Endothelial cell of umbilical vein (primary cell): ENCODE measurements around the gene ANKHD1. TPM values are rescaled to one million over a fixed set of nuclear protein-coding genes. Genes with fewer than 3 reads are reported as not detected.
"Not testable (repeated sequence)": the region's sequence is repeated elsewhere in the genome, so short reads cannot be mapped to it uniquely, and the experiment has no call there.

Source experiments
- BruUV-seq: library from RNA; stranded (reverse); fragments of 400-500 nt; replicated peaks from 2 replicates; lab custom pipeline; 2021; lab: Mats Ljungman, UMichigan
- CTCF ChIA-PET: fragments of 300-600, 350-600 bp; sonication (Branson Sonifier 250); formaldehyde crosslinking; loops from one replicate; lab custom pipeline; 2021; ENCODE audit warnings: antibody characterized with exemption, inconsistent platforms; lab: Charles Lee
- POLR2A ChIA-PET: fragments of 300-600, 350-600 bp; sonication (Branson Sonifier 250); formaldehyde crosslinking; loops from one replicate; lab custom pipeline; 2021; ENCODE audit warnings: antibody characterized with exemption, inconsistent platforms; lab: Charles Lee
- DNase-seq: peaks from one replicate; pipeline ENCODE4 v3.0.0-alpha.2; 2011; ENCODE audit warnings: low read depth, low spot score
- FAIRE-seq: peaks from 2 replicates; lab custom pipeline; 2011; peaks lifted over from hg19 to GRCh38; lab: Jason Lieb, UNC
- H2AFZ ChIP-seq: 2 replicates; pipeline ENCODE4 v1.6.0; 2012; ENCODE audit warnings: low read depth, low read length, control low read depth, inconsistent platforms
- H3K27ac ChIP-seq: 2 replicates; pipeline ENCODE4 v1.5.1; 2011; ENCODE audit warnings: low read depth, mild to moderate bottlenecking, control low read depth, low read length, moderate library complexity; ENCODE audit not compliant: insufficient read depth
- H3K27me3 ChIP-seq, 2 experiments: 2 replicates each; pipeline versions ENCODE4 v1.6.0 to v1.6.1; 2011; ENCODE audit warnings: low read length in 2 of 2, mixed read lengths in 1 of 2; ENCODE audit not compliant: control insufficient read depth in 2 of 2, insufficient read depth in 2 of 2
- H3K36me3 ChIP-seq, 2 experiments: 2 replicates in 1 of 2; 3 replicates in 1 of 2; pipeline ENCODE4 v1.5.1; 2011; ENCODE audit warnings: low read length in 2 of 2, mild to moderate bottlenecking in 1 of 2, moderate library complexity in 1 of 2; ENCODE audit not compliant: control insufficient read depth in 2 of 2, insufficient read depth in 2 of 2; ENCODE audit errors: extremely low read depth in 1 of 2
- H3K4me1 ChIP-seq: 3 replicates; pipeline ENCODE4 v1.5.1; 2011; ENCODE audit warnings: mild to moderate bottlenecking, low read length; ENCODE audit not compliant: control insufficient read depth, insufficient read depth; ENCODE audit errors: extremely low read depth
- H3K4me2 ChIP-seq: 2 replicates; pipeline ENCODE4 v1.6.1; 2011; ENCODE audit warnings: low read length, control low read depth, mixed read lengths; ENCODE audit not compliant: insufficient read depth
- H3K4me3 ChIP-seq, 3 experiments: fragments of 200-600 bp in 1 of 3; sonication (generic), shearing (Covaris generic) in 1 of 3; replicated peaks in 1 of 3; 2 replicates each; pipeline ENCODE4 v1.5.1; 2011 to 2016; ENCODE audit warnings: control low read depth in 3 of 3, low read length in 3 of 3, mild to moderate bottlenecking in 2 of 3, inconsistent platforms in 1 of 3, low read depth in 1 of 3, moderate library complexity in 1 of 3; ENCODE audit not compliant: insufficient read depth in 1 of 3
- H3K79me2 ChIP-seq: 2 replicates; pipeline ENCODE4 v1.6.0; 2012; ENCODE audit warnings: low read length, inconsistent platforms; ENCODE audit not compliant: control insufficient read depth, insufficient read depth
- H3K9ac ChIP-seq: replicated peaks from 2 replicates; pipeline ENCODE3; 2011; ENCODE audit warnings: low read length, control low read depth; ENCODE audit not compliant: insufficient read depth; ENCODE audit errors: extremely low read depth
- H3K9me1 ChIP-seq: replicated peaks from 3 replicates; pipeline ENCODE4 v1.6.0; 2011; ENCODE audit warnings: mild to moderate bottlenecking, low read length; ENCODE audit not compliant: control insufficient read depth, insufficient read depth; ENCODE audit errors: extremely low read depth
- H3K9me3 ChIP-seq: replicated peaks from 2 replicates; pipeline ENCODE4 v1.5.1; 2012; ENCODE audit warnings: low read length, inconsistent platforms; ENCODE audit not compliant: control insufficient read depth, insufficient read depth
- H4K20me1 ChIP-seq: replicated peaks from 2 replicates; pipeline ENCODE3; 2011; ENCODE audit warnings: mild to moderate bottlenecking, low read length; ENCODE audit not compliant: control insufficient read depth, insufficient read depth; ENCODE audit errors: extremely low read depth
- EZH2 ChIP-seq: IDR thresholded peaks from 2 replicates; pipeline ENCODE4 v1.6.1; 2012; ENCODE audit warnings: borderline replicate concordance, low read depth, mild to moderate bottlenecking, moderate library complexity, low read length, inconsistent platforms; ENCODE audit not compliant: severe bottlenecking
- FOS ChIP-seq: IDR thresholded peaks from 2 replicates; pipeline ENCODE4 v1.6.1; 2011; ENCODE audit warnings: mild to moderate bottlenecking, low read length, moderate library complexity, borderline replicate concordance; ENCODE audit not compliant: insufficient read depth
- GATA2 ChIP-seq: IDR thresholded peaks from 2 replicates; pipeline ENCODE4 v1.7.0; 2011; ENCODE audit warnings: low read depth, mild to moderate bottlenecking, moderate library complexity, mixed read lengths, low read length; ENCODE audit not compliant: insufficient read length, insufficient read depth
- JUN ChIP-seq: IDR thresholded peaks from 2 replicates; pipeline ENCODE4 v1.6.1; 2011; ENCODE audit warnings: borderline replicate concordance, low read depth; ENCODE audit not compliant: insufficient read length, insufficient read depth
- MYC ChIP-seq: IDR thresholded peaks from one replicate; pipeline ENCODE4 v1.6.1; 2011; ENCODE audit warnings: mild to moderate bottlenecking, low read depth, low read length
- POLR2A ChIP-seq: IDR thresholded peaks from 2 replicates; pipeline ENCODE4 v1.6.1; 2012; ENCODE audit warnings: low read depth, mild to moderate bottlenecking, control low read depth, low read length
- POLR2AphosphoS5 ChIP-seq: IDR thresholded peaks from 2 replicates; pipeline ENCODE4 v1.6.1; 2012; ENCODE audit warnings: low read depth, mild to moderate bottlenecking, control low read depth, low read length, moderate library complexity; ENCODE audit not compliant: insufficient read depth
- dilution Hi-C: fragments of 300-500 bp; cut with MboI; formaldehyde crosslinking; loops from one replicate; pipeline ENCODE4 v1.15.0; 2019; ENCODE audit warnings: low sequenced_read_pairs; ENCODE audit not compliant: extremely low pct_ligation_motif_present
- intact Hi-C: fragments of 100-400 bp; cut with micrococcal nuclease; formaldehyde crosslinking; loops from one replicate; pipeline ENCODE4 v1.10.0; 2022
- polyA plus RNA-seq, 4 experiments: library from polyadenylated mRNA; depleted of rRNA in 3 of 4; stranded (reverse) in 3 of 4; unstranded in 1 of 4; fragments of >200 nt; gene quantifications; 2 replicates each; pipeline versions ENCODE4 v1.2.1 to v1.2.3, GENCODE V29; 2011 to 2012; ENCODE audit warnings: missing spikeins in 1 of 4
- total RNA-seq: library from RNA; stranded (reverse); gene quantifications from 2 replicates; pipeline ENCODE4 v1.2.3, GENCODE V29; 2021
- TF ChIP-seq, protein P1 (sequence below), 2 donors: IDR thresholded peaks; 1 replicate in 1 of 2; 2 replicates in 1 of 2; pipeline ENCODE4 v1.5.1; 2011; ENCODE audit warnings: low read length in 2 of 2, mild to moderate bottlenecking in 2 of 2, moderate library complexity in 2 of 2, control low read depth in 1 of 2, inconsistent platforms in 1 of 2, low read depth in 1 of 2; ENCODE audit not compliant: insufficient read depth in 1 of 2; ENCODE audit errors: extremely low read depth in 1 of 2
- TF ChIP-seq, protein P2 (sequence below): IDR thresholded peaks from 2 replicates; pipeline ENCODE4 v1.6.1; 2011; ENCODE audit not compliant: insufficient read depth, insufficient read length

The ANKHD1 gene
- total and polyA plus RNA-seq, 2 donors (not counting 3 experiments of a cell fraction or from before 2014, with no cell fraction given), result 56.1 to 87.0 TPM

DNA sequence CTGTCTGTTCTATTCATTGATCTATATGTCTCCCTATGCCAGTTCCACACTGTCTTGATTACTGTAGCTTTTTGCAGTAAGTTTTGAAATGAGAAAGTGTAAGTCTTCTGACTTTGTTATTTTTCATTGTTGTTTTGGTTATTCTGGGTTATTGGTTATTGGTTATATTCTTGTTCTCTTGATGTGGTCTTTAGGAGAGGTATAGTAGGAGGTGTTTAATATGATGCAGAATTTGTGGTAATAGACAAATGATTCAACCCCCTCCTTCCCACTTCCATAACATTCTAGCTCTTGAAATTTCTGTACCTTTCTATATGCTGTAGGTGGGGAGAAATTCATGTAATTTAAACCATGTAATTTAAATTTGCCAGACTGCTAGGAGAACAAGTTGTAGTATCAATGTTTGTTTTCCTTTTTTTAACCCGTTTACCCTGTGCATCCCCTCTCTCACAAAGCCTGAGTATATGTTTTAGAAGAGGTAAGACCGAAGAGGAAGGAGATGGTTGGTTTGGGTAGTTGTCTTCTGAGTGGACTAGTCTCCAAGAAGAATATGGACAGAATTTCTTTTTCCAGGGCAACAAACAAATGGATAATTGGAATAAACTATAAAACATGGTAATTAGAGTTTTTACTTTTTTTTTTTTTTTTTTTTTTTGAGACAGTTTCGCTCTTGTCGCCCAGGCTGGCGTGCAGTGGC is 19.2 kb downstream of the ANKHD1 start:
- H3K9me1 ChIP-seq, result peaks cover 2% of the 10 kb centered on the region
- peaks cover 11% of the 10 kb centered on the region for H4K20me1 ChIP-seq

DNA sequence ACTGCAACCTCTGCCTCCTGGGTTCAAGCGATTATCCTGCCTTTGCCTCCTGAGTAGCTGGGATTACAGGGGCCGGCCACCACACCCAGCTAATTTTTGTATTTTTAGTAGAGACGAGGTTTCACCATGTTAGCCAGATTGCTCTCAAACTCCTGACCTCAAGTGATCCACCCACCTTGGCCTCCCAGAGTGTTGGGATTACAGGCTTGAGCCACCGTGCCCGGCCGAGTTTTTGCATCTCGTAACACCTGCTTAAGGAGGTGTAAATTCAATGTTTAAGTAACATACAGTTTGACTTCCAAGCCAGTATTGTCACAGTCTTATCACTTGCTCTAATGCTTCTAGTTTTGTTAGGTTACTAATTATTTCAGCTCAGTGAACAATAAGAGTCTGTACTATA is 19.7 kb downstream of the ANKHD1 start:
- H3K9ac ChIP-seq, POLR2A ChIA-PET, H2AFZ ChIP-seq, dilution Hi-C loops, H3K36me3 ChIP-seq, BruUV-seq, H3K9me3 ChIP-seq, DNase-seq, H3K4me3 ChIP-seq, H3K4me1 ChIP-seq, H3K27me3 ChIP-seq, intact Hi-C loops, CTCF ChIA-PET, H3K9me1 ChIP-seq, H3K4me2 ChIP-seq, H3K27ac ChIP-seq, FAIRE-seq: not testable (repeated sequence)
- H3K79me2 ChIP-seq, result peaks cover 85% of the 10 kb centered on the region
- peaks cover 12% of the 10 kb centered on the region for H4K20me1 ChIP-seq

More for the DNA sequence above, 19.2 kb downstream of the ANKHD1 start:
- H3K4me3 ChIP-seq, result no peak overlapping the region
- H3K4me2 ChIP-seq, result no peak overlapping the region
- TF ChIP-seq POLR2AphosphoS5 (no peak), JUN (no peak), MYC (no peak), GATA2 (no peak), FOS (no peak), POLR2A (no peak), EZH2 (no peak)
- TF ChIP-seq, protein P1, sequence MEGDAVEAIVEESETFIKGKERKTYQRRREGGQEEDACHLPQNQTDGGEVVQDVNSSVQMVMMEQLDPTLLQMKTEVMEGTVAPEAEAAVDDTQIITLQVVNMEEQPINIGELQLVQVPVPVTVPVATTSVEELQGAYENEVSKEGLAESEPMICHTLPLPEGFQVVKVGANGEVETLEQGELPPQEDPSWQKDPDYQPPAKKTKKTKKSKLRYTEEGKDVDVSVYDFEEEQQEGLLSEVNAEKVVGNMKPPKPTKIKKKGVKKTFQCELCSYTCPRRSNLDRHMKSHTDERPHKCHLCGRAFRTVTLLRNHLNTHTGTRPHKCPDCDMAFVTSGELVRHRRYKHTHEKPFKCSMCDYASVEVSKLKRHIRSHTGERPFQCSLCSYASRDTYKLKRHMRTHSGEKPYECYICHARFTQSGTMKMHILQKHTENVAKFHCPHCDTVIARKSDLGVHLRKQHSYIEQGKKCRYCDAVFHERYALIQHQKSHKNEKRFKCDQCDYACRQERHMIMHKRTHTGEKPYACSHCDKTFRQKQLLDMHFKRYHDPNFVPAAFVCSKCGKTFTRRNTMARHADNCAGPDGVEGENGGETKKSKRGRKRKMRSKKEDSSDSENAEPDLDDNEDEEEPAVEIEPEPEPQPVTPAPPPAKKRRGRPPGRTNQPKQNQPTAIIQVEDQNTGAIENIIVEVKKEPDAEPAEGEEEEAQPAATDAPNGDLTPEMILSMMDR (IDR thresholded peaks at IDR 0.05; ENCODE audit: extremely low read depth in 1 of 2, insufficient read depth in 1 of 2, low read depth in 1 of 2, low read length in 2 of 2), result no peak
- TF ChIP-seq, protein P2, sequence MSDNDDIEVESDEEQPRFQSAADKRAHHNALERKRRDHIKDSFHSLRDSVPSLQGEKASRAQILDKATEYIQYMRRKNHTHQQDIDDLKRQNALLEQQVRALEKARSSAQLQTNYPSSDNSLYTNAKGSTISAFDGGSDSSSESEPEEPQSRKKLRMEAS, result no peak
- no peak overlapping the region for H3K27ac ChIP-seq
- H3K4me1 ChIP-seq, result no peaks in the 10 kb centered on the region
- no peak for DNase-seq
- no peak overlapping the region for H3K9ac ChIP-seq
- no peak for FAIRE-seq
- intact Hi-C loops, result no loop called here
- ChIA-PET CTCF (no interaction called here), POLR2A (no interaction called here)
- no peaks in the 10 kb centered on the region for H3K27me3 ChIP-seq
- peaks cover 85% of the 10 kb centered on the region for H3K79me2 ChIP-seq
- H3K36me3 ChIP-seq, result no peaks in the 10 kb centered on the region
- no peaks in the 10 kb centered on the region for H3K9me3 ChIP-seq
- dilution Hi-C loops, result no loop called here
- H2AFZ ChIP-seq, result no peak overlapping the region
- no TSS peak for BruUV-seq
